Neural cell (in vitro differentiated cells): ENCODE data around the gene BABAM2.

Experiments used
- CTCF ChIP-seq: fragments of 450-650 bp; IDR thresholded peaks from 2 replicates; pipeline ENCODE4 v1.5.1; 2014; ENCODE audit warnings: antibody characterized with exemption, mild to moderate bottlenecking, moderate library complexity; ENCODE audit not compliant: poor library complexity, severe bottlenecking
- EP300 ChIP-seq: fragments of 450-650 bp; conservative IDR thresholded peaks from 2 replicates; pipeline ENCODE4 v1.6.1; 2014; ENCODE audit warnings: antibody characterized with exemption, mild to moderate bottlenecking, moderate library complexity; ENCODE audit not compliant: poor library complexity, severe bottlenecking
- EZH2 ChIP-seq: fragments of 200-600, 300-800 bp; shearing (Covaris generic), sonication (generic); IDR thresholded peaks from 2 replicates; pipeline ENCODE4 v1.6.1; 2014; ENCODE audit warnings: antibody characterized with exemption, low read length, borderline replicate concordance, mild to moderate bottlenecking; ENCODE audit not compliant: insufficient read depth, poor library complexity, severe bottlenecking
- MXI1 ChIP-seq: fragments of 450-650 bp; conservative IDR thresholded peaks from 2 replicates; pipeline ENCODE4 v1.6.1; 2014; ENCODE audit warnings: antibody characterized with exemption, mild to moderate bottlenecking; ENCODE audit not compliant: poor library complexity, severe bottlenecking
- POLR2AphosphoS5 ChIP-seq: IDR thresholded peaks from 2 replicates; pipeline ENCODE4 v1.6.1; 2012
- REST ChIP-seq: IDR thresholded peaks from 2 replicates; pipeline ENCODE4 v1.6.1; 2012; ENCODE audit warnings: borderline replicate concordance
- TAF1 ChIP-seq: IDR thresholded peaks from 2 replicates; pipeline ENCODE4 v1.6.1; 2012; ENCODE audit warnings: low read depth

GRCh38 chr2:28374331-28374730 is 483.8 kb downstream of the BABAM2 start:
- TF ChIP-seq CTCF (no peak), EZH2 (no peak), REST (no peak), TAF1 (no peak), MXI1 (no peak), POLR2AphosphoS5 (no peak), EP300 (no peak)
